Fibroblast of pulmonary artery (primary cell): ENCODE data around the gene TTLL11.

Experiments used
- DNase-seq: peaks from one replicate; pipeline ENCODE4 v3.0.0-alpha.2; 2010; ENCODE audit warnings: low read depth
- H3K4me3 ChIP-seq: replicated peaks from 2 replicates; pipeline ENCODE4 v1.5.1; 2011; ENCODE audit warnings: low read depth, mild to moderate bottlenecking, control low read depth, low read length, moderate library complexity
- CTCF ChIP-seq: IDR thresholded peaks from 2 replicates; pipeline ENCODE4 v1.5.1; 2011; ENCODE audit warnings: mild to moderate bottlenecking, control low read depth, low read length, inconsistent platforms; ENCODE audit errors: missing control alignments

TTLL11 gene

GRCh38 chr9:121949766-121950165 is 143.3 kb downstream of the TTLL11 start:
- DNase-seq = no peak
- H3K4me3 ChIP-seq = no peak overlapping the region
- no peak for TF ChIP-seq CTCF

GRCh38 chr9:121949364-121949763 is 143.7 kb downstream of the TTLL11 start:
- H3K4me3 ChIP-seq = no peak overlapping the region
- no peak for DNase-seq
- TF ChIP-seq CTCF = no peak

DNA sequence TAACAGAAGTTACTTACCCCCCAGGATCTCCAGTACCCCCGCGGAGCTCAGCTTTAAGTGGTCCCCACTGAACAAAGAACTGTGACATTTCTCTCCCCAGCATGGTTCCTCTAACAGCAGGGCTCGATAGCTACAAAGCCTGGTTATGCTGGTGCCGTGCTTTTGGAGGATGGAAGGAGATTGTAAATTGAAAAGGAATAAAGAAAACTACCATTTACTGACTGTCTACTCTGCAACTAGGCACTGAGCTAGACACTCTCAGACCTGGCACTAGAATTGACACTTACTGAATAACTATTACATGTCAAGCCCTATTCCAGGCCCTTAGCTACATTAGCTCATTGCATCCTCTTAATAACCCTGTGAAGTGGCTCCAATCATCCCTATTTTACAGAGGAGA is 145.3 kb downstream of the TTLL11 start:
- H3K4me3 ChIP-seq = no peak overlapping the region
- no peak for TF ChIP-seq CTCF
- DNase-seq = no peak

- H3K4me3 ChIP-seq = no peak overlapping the region
- DNase-seq = no peak
- no peak for TF ChIP-seq CTCF
Observed at GRCh38 chr9:121946465-121946864, 146.6 kb downstream of the TTLL11 start.

DNA sequence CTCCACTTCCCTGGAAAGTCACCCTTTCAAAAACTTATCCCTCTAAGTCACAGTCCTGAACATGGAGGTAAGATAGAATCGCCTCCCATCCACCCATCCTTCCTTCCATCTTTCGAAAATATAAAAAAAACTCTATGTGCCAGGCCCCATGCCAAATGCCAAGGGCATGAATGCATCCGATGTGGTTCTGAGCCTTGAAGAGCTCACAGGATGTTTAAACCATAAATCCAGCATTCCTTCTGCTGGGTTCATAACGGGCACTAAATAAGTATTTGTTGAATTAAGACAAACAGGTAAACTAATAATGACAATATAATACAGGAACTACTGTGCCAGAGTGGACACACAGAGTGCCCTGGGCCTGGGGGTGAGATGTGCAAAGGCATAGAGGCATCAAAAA is 147.3 kb downstream of the TTLL11 start:
- no peak overlapping the region for H3K4me3 ChIP-seq
- TF ChIP-seq CTCF = no peak
- peak; percentile 27 for DNase-seq

DNA sequence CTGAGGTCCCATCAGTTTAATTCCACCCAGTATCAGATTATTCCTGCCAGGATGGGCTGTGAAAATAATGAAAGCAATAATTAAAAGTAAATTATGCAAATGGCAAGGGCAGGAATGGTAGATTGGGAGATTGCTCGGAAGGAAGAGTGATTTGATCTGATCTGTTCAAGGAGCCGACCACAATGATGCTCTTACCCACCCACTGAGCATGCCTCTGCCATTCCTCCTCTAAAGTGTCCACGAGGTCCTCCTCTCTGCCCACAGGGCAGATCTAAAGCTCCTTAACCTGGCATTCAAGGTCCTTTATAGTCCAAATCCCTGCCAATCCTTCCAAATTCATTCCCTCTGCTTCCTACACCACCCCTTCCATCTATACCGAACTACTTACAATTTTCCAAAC is 147.8 kb downstream of the TTLL11 start:
- DNase-seq = no peak
- no peak overlapping the region for H3K4me3 ChIP-seq

More for the DNA sequence above, 147.8 kb downstream of the TTLL11 start:
- TF ChIP-seq CTCF = no peak
